ENCODE measurements around the gene RPL5. TPM values are rescaled to one million over a fixed set of nuclear protein-coding genes. Genes with fewer than 3 reads are reported as not detected.
A peak's percentile ranks its signal among the peaks of the same experiment; 100 is the strongest.

RPL5 gene
- total and polyA plus RNA-seq, 2 experiments from 2014 or later: 2,182 to 3,547 TPM

DNA sequence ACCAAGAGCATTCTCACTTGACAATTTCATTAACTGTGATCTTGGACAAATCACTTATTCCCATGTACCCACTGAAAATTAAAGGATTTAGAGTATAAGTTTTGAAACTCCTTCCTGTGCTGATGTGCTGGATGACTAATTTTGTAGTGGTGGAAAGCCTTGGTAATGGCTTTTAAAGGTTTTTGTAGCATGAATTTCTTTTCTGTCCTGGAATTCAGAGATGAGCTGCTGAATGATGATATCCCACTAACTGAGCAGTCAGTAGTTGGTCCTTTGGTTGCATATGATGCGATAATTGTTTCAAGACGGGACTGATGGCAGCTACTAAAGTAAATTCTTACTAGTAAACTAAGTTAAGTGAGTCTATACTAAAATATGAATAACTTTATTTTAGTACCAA, 5.2 kb downstream of the RPL5 start:
- peaks cover 64% of the 10 kb centered on the region for H3F3A ChIP-seq (replicated peaks; ENCODE audit: low read depth)
- peaks cover 94% of the 10 kb centered on the region for H3K36me3 ChIP-seq (ENCODE audit: insufficient read depth)
- ATAC-seq: no peak
- no peak overlapping the region for H3K4me3 ChIP-seq
- H3K4me2 ChIP-seq: peak overlapping the region; percentile 25; the same call in 1 of the 2 replicates
- H3K79me2 ChIP-seq (replicated peaks; ENCODE audit: insufficient read depth): peaks cover 84% of the 10 kb centered on the region
- peaks cover 85% of the 10 kb centered on the region for H4K20me1 ChIP-seq (replicated peaks; ENCODE audit: insufficient read depth)
- TF ChIP-seq NANOG (IDR thresholded peaks at IDR 0.05; ENCODE audit: borderline replicate concordance) (no peak), EZH2 (IDR thresholded peaks at IDR 0.05; ENCODE audit: low read depth, unreplicated experiment) (no peak), ZNF331 (CRISPR knock-in tag; IDR thresholded peaks at IDR 0.05; ENCODE audit: low read depth) (no peak), STAT1 (IDR thresholded peaks at IDR 0.05; ENCODE audit: unreplicated experiment) (no peak), ETS1 (IDR thresholded peaks at IDR 0.05) (no peak)
- TF ChIP-seq, protein P1, sequence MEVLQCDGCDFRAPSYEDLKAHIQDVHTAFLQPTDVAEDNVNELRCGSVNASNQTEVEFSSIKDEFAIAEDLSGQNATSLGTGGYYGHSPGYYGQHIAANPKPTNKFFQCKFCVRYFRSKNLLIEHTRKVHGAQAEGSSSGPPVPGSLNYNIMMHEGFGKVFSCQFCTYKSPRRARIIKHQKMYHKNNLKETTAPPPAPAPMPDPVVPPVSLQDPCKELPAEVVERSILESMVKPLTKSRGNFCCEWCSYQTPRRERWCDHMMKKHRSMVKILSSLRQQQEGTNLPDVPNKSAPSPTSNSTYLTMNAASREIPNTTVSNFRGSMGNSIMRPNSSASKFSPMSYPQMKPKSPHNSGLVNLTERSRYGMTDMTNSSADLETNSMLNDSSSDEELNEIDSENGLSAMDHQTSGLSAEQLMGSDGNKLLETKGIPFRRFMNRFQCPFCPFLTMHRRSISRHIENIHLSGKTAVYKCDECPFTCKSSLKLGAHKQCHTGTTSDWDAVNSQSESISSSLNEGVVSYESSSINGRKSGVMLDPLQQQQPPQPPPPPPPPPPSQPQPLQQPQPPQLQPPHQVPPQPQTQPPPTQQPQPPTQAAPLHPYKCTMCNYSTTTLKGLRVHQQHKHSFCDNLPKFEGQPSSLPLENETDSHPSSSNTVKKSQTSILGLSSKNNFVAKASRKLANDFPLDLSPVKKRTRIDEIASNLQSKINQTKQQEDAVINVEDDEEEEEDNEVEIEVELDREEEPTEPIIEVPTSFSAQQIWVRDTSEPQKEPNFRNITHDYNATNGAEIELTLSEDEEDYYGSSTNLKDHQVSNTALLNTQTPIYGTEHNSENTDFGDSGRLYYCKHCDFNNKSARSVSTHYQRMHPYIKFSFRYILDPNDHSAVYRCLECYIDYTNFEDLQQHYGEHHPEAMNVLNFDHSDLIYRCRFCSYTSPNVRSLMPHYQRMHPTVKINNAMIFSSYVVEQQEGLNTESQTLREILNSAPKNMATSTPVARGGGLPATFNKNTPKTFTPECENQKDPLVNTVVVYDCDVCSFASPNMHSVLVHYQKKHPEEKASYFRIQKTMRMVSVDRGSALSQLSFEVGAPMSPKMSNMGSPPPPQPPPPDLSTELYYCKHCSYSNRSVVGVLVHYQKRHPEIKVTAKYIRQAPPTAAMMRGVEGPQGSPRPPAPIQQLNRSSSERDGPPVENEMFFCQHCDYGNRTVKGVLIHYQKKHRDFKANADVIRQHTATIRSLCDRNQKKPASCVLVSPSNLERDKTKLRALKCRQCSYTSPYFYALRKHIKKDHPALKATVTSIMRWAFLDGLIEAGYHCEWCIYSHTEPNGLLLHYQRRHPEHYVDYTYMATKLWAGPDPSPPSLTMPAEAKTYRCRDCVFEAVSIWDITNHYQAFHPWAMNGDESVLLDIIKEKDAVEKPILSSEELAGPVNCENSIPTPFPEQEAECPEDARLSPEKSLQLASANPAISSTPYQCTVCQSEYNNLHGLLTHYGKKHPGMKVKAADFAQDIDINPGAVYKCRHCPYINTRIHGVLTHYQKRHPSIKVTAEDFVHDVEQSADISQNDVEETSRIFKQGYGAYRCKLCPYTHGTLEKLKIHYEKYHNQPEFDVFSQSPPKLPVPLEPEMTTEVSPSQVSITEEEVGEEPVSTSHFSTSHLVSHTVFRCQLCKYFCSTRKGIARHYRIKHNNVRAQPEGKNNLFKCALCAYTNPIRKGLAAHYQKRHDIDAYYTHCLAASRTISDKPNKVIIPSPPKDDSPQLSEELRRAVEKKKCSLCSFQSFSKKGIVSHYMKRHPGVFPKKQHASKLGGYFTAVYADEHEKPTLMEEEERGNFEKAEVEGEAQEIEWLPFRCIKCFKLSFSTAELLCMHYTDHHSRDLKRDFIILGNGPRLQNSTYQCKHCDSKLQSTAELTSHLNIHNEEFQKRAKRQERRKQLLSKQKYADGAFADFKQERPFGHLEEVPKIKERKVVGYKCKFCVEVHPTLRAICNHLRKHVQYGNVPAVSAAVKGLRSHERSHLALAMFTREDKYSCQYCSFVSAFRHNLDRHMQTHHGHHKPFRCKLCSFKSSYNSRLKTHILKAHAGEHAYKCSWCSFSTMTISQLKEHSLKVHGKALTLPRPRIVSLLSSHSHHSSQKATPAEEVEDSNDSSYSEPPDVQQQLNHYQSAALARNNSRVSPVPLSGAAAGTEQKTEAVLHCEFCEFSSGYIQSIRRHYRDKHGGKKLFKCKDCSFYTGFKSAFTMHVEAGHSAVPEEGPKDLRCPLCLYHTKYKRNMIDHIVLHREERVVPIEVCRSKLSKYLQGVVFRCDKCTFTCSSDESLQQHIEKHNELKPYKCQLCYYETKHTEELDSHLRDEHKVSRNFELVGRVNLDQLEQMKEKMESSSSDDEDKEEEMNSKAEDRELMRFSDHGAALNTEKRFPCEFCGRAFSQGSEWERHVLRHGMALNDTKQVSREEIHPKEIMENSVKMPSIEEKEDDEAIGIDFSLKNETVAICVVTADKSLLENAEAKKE (CRISPR knock-in tag; IDR thresholded peaks at IDR 0.05): no peak
- H3K27me3 ChIP-seq (ENCODE audit: insufficient read depth): no peaks in the 10 kb centered on the region
- no peak overlapping the region for H2AFZ ChIP-seq
- Mint-ChIP-seq H3K36me3 (ENCODE audit: low read depth) (peaks cover 99% of the 10 kb centered on the region), H3K27ac (no peak overlapping the region), H3K4me1 (peaks cover 26% of the 10 kb centered on the region), H3K4me3 (peak overlapping the region; percentile 28; the same call in 1 of the 3 replicates), H3K27me3 (ENCODE audit: insufficient read depth, low read depth, poor library complexity) (peaks cover 12% of the 10 kb centered on the region), H3K9me3 (no peaks in the 10 kb centered on the region)
- H3K9me2 ChIP-seq (ENCODE audit: insufficient read depth): no peaks in the 10 kb centered on the region
- no peak for DNase-seq (ENCODE audit: low spot score)
- H3K27ac ChIP-seq (ENCODE audit: low read depth): peak overlapping the region; percentile 74; the same call in 1 of the 2 replicates
- H3K4me1 ChIP-seq (ENCODE audit: insufficient read depth): peaks cover 19% of the 10 kb centered on the region

Measured in GM23338 (cell line).